DND-41 (cell line): ENCODE measurements around the gene TTF1.

Experiments used
- CTCF ChIP-seq: IDR thresholded peaks from 2 replicates; pipeline ENCODE4 v1.5.1; 2012; ENCODE audit warnings: borderline replicate concordance, low read length, moderate library complexity, mild to moderate bottlenecking; ENCODE audit not compliant: poor library complexity, severe bottlenecking; ENCODE audit errors: extremely low read depth
- EZH2 ChIP-seq: IDR thresholded peaks from 3 replicates; pipeline ENCODE4 v1.6.1; 2012; ENCODE audit warnings: borderline replicate concordance, low read depth, mild to moderate bottlenecking, moderate library complexity, low read length, inconsistent platforms; ENCODE audit not compliant: severe bottlenecking

- TF ChIP-seq CTCF: no peak
- no peak for TF ChIP-seq EZH2
These were observed 18.4 kb upstream of the TTF1 start for GRCh38 chr9:132424857-132425674.
